Measurements from ENCODE around the gene PLA2G4E. TPM values are rescaled to one million over a fixed set of nuclear protein-coding genes. Genes with fewer than 3 reads are reported as not detected.

Gene PLA2G4E
- total RNA-seq, 1 donor from 2014 or later, result 1.0 TPM

DNA sequence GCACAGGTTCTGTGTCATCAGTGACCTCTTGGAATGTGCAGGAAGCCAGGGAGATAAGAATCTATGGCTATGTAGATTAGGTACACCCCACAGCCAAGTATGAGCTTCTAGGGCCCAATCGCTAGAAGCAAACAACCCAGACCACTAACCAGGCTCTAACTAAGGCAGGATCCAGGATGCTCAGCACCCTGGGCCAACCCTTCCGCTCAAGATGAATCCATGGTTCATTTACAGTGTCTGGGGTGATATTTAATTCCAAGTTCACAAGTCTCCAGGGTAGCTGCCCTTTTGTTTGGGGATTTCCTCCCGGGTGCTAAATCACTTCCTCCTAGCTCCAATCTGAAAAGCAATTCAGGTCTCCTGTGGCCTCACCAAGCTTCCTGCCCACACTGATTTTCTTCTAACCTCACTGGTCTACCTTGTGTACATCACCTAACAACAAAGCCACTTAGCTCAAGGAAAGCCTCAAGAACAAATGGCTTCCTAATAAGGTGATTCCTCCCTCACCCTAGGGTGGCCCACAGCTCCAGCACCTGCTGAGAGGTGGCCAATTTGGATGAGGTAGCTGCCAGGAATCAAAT is 50.9 kb downstream of the PLA2G4E start:
- no peak for DNase-seq

DNA sequence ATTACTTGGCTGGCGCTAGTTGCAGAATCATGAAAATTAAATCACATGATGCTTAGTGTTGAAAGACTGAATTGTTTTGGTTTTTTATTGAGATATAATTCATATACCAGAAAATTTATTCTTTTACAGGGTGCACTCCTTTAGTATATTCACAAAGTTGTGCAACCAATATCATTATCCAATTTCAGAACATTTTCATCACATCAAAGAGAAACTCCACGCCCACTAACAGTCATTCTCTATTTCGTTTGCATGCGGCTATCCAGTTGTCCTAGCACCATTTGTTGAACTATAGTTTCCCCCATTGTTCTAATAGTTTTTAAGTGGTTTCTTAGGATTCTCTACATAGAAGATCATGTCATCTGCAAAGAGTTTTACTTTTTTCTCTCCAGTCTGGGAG is 52.1 kb downstream of the PLA2G4E start:
- no peak for DNase-seq
- peaks cover 5% of the 10 kb centered on the region for H3K9me3 Mint-ChIP-seq (ENCODE audit: unreplicated experiment)
- H3K4me3 Mint-ChIP-seq (ENCODE audit: unreplicated experiment), result no peak overlapping the region
- H3K27ac Mint-ChIP-seq (ENCODE audit: unreplicated experiment), result no peak overlapping the region
- H3K4me1 Mint-ChIP-seq (ENCODE audit: low read depth, unreplicated experiment), result peaks cover 5% of the 10 kb centered on the region
- no peaks in the 10 kb centered on the region for H3K36me3 Mint-ChIP-seq (ENCODE audit: unreplicated experiment)
- TF ChIP-seq, protein P1, sequence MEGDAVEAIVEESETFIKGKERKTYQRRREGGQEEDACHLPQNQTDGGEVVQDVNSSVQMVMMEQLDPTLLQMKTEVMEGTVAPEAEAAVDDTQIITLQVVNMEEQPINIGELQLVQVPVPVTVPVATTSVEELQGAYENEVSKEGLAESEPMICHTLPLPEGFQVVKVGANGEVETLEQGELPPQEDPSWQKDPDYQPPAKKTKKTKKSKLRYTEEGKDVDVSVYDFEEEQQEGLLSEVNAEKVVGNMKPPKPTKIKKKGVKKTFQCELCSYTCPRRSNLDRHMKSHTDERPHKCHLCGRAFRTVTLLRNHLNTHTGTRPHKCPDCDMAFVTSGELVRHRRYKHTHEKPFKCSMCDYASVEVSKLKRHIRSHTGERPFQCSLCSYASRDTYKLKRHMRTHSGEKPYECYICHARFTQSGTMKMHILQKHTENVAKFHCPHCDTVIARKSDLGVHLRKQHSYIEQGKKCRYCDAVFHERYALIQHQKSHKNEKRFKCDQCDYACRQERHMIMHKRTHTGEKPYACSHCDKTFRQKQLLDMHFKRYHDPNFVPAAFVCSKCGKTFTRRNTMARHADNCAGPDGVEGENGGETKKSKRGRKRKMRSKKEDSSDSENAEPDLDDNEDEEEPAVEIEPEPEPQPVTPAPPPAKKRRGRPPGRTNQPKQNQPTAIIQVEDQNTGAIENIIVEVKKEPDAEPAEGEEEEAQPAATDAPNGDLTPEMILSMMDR (IDR thresholded peaks at IDR 0.05; ENCODE audit: partially characterized antibody, unreplicated experiment), result no peak
- H3K27me3 Mint-ChIP-seq (ENCODE audit: unreplicated experiment), result peaks cover 12% of the 10 kb centered on the region

More for the DNA sequence above, 50.9 kb downstream of the PLA2G4E start:
- Mint-ChIP-seq H3K27me3 (ENCODE audit: unreplicated experiment) (peaks cover 12% of the 10 kb centered on the region), H3K9me3 (ENCODE audit: unreplicated experiment) (peaks cover 5% of the 10 kb centered on the region), H3K27ac (ENCODE audit: unreplicated experiment) (no peak overlapping the region), H3K4me1 (ENCODE audit: low read depth, unreplicated experiment) (peaks cover 5% of the 10 kb centered on the region), H3K36me3 (ENCODE audit: unreplicated experiment) (no peaks in the 10 kb centered on the region), H3K4me3 (ENCODE audit: unreplicated experiment) (no peak overlapping the region)
- TF ChIP-seq, protein P1 (IDR thresholded peaks at IDR 0.05; ENCODE audit: partially characterized antibody, unreplicated experiment), result no peak

DNA sequence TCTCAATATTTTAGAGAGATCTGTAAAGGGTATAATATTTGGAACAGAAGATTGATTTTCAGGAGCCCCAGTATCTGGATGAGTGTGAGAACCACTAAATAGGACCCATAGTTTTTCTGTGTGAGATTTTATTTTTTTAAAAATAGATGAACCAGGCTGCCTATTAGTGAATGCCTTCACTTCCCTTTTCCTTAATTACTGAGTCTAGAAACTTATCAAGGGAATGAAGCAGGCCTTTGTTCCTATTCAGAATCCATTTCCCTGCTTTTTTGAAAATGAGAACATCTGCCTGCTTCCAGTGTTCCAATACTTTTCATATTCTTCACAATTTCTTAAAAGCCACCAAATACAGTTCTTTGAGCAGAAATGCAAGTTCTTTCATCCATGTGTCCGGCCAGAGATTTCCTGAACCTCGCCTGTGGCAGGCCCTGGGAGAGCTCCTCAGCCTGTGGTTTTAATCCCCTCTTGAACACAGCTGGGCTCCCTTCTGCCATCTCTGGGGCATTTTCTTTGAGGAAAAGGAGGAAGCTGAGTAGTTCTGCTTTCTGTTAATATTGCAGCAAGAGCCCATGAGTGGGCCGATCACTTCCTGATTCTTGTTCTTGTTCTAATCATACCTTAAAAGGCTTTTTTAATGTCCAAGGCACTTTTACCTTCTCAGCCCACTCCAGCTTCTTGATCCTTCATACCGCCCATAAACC is 53.2 kb downstream of the PLA2G4E start:
- no peak for DNase-seq
- Mint-ChIP-seq H3K36me3 (ENCODE audit: unreplicated experiment) (no peaks in the 10 kb centered on the region), H3K4me3 (ENCODE audit: unreplicated experiment) (no peak overlapping the region), H3K27me3 (ENCODE audit: unreplicated experiment) (peaks cover 12% of the 10 kb centered on the region), H3K4me1 (ENCODE audit: low read depth, unreplicated experiment) (peaks cover 5% of the 10 kb centered on the region), H3K27ac (ENCODE audit: unreplicated experiment) (no peak overlapping the region), H3K9me3 (ENCODE audit: unreplicated experiment) (peaks cover 2% of the 10 kb centered on the region)
- TF ChIP-seq, protein P1 (IDR thresholded peaks at IDR 0.05; ENCODE audit: partially characterized antibody, unreplicated experiment), result no peak

DNA sequence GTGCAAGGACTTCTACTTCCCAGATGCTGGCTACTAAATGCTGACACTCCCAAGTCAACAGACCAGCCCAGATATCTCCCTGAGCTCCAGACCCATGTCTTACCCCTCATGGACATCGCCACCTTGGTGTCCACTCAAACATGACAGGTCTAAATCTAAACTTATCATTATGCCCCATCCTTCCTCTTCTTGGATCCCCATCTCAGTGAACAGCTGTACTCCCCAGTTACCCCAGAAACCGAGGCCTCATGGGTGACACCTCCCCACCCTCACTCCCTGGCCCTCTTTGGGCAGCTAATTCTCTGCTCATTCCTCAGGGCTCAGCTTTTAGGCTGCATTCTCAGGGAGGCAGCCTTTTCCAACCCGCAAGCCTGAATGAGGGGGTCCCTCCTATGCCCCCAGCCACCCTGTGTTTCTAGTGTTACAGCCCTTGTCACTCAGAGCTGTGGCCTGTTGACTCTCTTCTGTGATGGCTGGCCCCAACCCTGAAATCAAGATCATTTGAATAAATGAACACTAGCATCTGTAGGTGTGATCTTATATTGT is 53.8 kb downstream of the PLA2G4E start:
- Mint-ChIP-seq H3K36me3 (ENCODE audit: unreplicated experiment) (peaks cover 3% of the 10 kb centered on the region), H3K9me3 (ENCODE audit: unreplicated experiment) (no peaks in the 10 kb centered on the region), H3K4me1 (ENCODE audit: low read depth, unreplicated experiment) (peaks cover 5% of the 10 kb centered on the region), H3K4me3 (ENCODE audit: unreplicated experiment) (peak overlapping the region; percentile 52), H3K27ac (ENCODE audit: unreplicated experiment) (no peak overlapping the region), H3K27me3 (ENCODE audit: unreplicated experiment) (peaks cover 12% of the 10 kb centered on the region)
- TF ChIP-seq, protein P1 (IDR thresholded peaks at IDR 0.05; ENCODE audit: partially characterized antibody, unreplicated experiment), result no peak
- no peak for DNase-seq

DNA sequence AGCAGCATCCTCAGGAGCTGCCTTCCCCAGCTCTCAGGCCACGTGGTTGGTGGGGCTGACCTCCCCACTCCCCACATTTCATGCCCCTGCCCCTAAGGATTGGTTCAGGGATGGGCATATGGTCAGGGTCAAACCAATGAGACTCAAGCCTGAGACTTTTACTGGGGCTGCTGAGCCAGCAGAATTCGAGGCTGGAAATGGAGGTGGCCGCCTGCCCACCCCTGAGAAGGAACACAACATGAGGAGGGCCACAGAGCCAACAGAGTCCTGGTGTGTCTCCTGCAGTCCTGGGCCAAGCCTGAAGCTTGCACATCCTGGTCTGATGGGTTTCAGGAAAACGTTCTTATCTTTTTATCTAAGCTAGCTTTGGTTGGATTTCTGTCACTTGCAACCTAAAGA is 54.4 kb downstream of the PLA2G4E start:
- Mint-ChIP-seq H3K36me3 (ENCODE audit: unreplicated experiment) (peaks cover 7% of the 10 kb centered on the region), H3K27ac (ENCODE audit: unreplicated experiment) (peak overlapping the region; percentile 13), H3K4me3 (ENCODE audit: unreplicated experiment) (no peak overlapping the region), H3K9me3 (ENCODE audit: unreplicated experiment) (no peaks in the 10 kb centered on the region), H3K27me3 (ENCODE audit: unreplicated experiment) (peaks cover 8% of the 10 kb centered on the region), H3K4me1 (ENCODE audit: low read depth, unreplicated experiment) (peaks cover 5% of the 10 kb centered on the region)
- no peak for DNase-seq
- TF ChIP-seq, protein P1 (IDR thresholded peaks at IDR 0.05; ENCODE audit: partially characterized antibody, unreplicated experiment), result no peak

Measured in glutamatergic neuron (in vitro differentiated cells).